ENCODE results near the gene SAMHD1.

GRCh38 chr20:36861625-36861874, 90.0 kb downstream of the SAMHD1 start:
- TF ChIP-seq CTCF (conservative IDR thresholded peaks at IDR 0.05 in 1 of 2, IDR thresholded peaks at IDR 0.05 in 1 of 2; ENCODE audit: low read depth in 1 of 2, low read length in 2 of 2) (no peak), EZH2 (IDR thresholded peaks at IDR 0.05; ENCODE audit: low read length, missing control alignments) (no peak)

Measured in fibroblast of lung (primary cell).